Upper lobe of right lung (tissue), 1 donor: ENCODE data around the gene KCNE2. TPM values are rescaled to one million over a fixed set of nuclear protein-coding genes. Genes with fewer than 3 reads are reported as not detected.

Experiments used
- ATAC-seq: fragments of 200-7000 bp; cut with Tn5 transposase; one replicate; pipeline ENCODE4 v1.9.1; 2020; ENCODE audit warnings: mild to moderate bottlenecking, moderate library complexity
- DNase-seq: peaks from one replicate; pipeline ENCODE4 v3.0.0-alpha.2; 2020
- H3K27ac ChIP-seq: fragments of 200-600 bp; one replicate; pipeline ENCODE4 v1.8.0; 2022
- H3K27me3 ChIP-seq: fragments of 200-600 bp; one replicate; pipeline ENCODE4 v1.8.0; 2022; ENCODE audit warnings: mild to moderate bottlenecking
- H3K36me3 ChIP-seq: fragments of 200-600 bp; one replicate; pipeline ENCODE4 v1.8.0; 2022
- H3K4me1 ChIP-seq: fragments of 200-600 bp; one replicate; pipeline ENCODE4 v1.8.0; 2022
- H3K4me3 ChIP-seq: fragments of 200-600 bp; one replicate; pipeline ENCODE4 v1.8.0; 2022; ENCODE audit warnings: mild to moderate bottlenecking
- H3K9me3 ChIP-seq: fragments of 200-600 bp; one replicate; pipeline ENCODE4 v1.8.0; 2022
- intact Hi-C: fragments of 100-400 bp; cut with DNase I; formaldehyde crosslinking; loops from one replicate; pipeline ENCODE4 v1.11.0; 2022
- total RNA-seq: library from RNA; stranded (reverse); fragmentation: NEBNext Ultra II Directional; extraction: Animal tissue kit (Norgen Biotek cat#: 25700); gene quantifications from one replicate; pipeline ENCODE4 v1.2.1, GENCODE V29; 2021
- TF ChIP-seq, protein P1 (sequence below): fragments of 200-600 bp; IDR thresholded peaks from one replicate; pipeline ENCODE4 v1.8.0; 2022; ENCODE audit warnings: antibody characterized with exemption
- donor health status: DM: no; HTN: yes; CAD: no; lungs with severe emphysema.

KCNE2 gene
- total RNA-seq, 1 donor from 2014 or later = 0.52 TPM

DNA sequence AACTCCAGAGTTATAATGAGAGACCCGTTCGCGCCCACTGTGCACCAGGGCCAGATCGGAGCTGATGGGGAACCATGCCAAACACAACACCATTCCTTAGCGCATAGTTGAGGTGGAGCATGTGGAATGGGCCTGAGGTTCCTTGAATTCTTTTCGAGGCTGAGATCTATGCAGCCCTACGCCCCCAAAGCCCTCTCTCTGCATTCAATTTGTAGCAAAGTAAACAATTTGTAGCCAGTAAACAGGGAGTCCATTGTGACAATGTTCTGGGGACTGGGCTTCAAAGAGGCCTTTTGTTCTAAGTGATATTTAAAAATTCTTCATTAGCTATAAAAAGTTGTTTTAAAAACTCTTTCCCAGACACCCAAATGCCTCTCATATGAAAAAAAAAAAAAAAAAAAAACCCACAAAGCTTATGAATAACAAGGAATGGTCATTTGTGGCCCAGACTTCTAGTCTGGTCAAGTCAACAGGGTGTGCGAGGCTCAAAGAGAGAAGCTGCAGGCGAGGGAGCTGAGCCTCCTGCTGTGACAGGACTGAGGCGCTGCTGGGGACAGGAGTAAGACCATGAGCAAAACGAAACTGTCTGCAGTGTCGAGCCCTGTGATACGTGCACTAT, 30.6 kb upstream of the KCNE2 start:
- Histone ChIP-seq H3K4me1 (no peaks in the 10 kb centered on the region), H3K27me3 (no peaks in the 10 kb centered on the region), H3K27ac (no peak overlapping the region), H3K9me3 (no peaks in the 10 kb centered on the region), H3K36me3 (no peaks in the 10 kb centered on the region), H3K4me3 (no peak overlapping the region)
- ATAC-seq (no peak), DNase-seq (no peak)
- TF ChIP-seq, protein P1, sequence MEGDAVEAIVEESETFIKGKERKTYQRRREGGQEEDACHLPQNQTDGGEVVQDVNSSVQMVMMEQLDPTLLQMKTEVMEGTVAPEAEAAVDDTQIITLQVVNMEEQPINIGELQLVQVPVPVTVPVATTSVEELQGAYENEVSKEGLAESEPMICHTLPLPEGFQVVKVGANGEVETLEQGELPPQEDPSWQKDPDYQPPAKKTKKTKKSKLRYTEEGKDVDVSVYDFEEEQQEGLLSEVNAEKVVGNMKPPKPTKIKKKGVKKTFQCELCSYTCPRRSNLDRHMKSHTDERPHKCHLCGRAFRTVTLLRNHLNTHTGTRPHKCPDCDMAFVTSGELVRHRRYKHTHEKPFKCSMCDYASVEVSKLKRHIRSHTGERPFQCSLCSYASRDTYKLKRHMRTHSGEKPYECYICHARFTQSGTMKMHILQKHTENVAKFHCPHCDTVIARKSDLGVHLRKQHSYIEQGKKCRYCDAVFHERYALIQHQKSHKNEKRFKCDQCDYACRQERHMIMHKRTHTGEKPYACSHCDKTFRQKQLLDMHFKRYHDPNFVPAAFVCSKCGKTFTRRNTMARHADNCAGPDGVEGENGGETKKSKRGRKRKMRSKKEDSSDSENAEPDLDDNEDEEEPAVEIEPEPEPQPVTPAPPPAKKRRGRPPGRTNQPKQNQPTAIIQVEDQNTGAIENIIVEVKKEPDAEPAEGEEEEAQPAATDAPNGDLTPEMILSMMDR = no peak
- intact Hi-C loops = no loop called here

DNA sequence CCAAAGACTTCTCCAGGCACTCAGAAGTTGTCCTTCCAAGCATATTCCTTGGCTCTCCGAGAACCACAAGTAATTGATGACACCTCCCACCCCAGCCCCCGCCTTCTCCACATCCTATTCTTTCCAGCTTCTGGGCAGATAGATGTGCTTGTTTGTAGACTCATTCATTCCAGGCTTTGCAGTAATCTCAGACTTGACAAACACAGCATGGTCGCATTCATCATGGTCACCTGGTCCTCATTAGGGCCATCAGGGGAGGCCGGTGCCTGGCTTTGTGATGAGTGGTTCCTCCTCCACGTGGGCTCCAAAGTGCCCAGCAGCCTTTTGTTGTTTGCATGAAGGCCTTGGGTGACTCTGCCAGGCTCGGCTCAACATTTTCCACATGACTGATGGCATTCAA, 28.5 kb upstream of the KCNE2 start:
- no peak for DNase-seq
- ATAC-seq = no peak
- H3K27me3 ChIP-seq = no peaks in the 10 kb centered on the region
- no peaks in the 10 kb centered on the region for H3K9me3 ChIP-seq
- no peak overlapping the region for H3K4me3 ChIP-seq
- H3K4me1 ChIP-seq = no peaks in the 10 kb centered on the region
- TF ChIP-seq, protein P1 = no peak
- no peaks in the 10 kb centered on the region for H3K36me3 ChIP-seq
- no peak overlapping the region for H3K27ac ChIP-seq
- intact Hi-C loops = no loop called here

DNA sequence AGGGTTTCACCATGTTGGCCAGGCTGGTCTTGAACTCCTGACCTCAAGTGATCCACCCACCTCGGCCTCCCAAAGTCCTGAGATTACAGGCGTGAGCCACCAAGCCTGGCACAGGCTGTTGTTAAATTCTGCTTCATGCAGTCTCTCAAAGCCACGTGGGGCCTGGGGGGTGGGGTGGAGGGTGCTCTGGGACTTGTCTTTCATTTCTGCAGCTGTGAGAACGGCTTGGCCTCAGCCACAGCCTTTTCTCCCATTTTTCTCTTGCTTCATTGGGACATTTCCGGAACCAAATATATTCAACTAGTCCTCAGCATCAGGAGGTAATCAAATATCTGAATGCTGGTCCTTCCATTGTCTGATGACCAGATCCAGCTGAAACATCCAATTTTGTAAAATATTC, 27.6 kb upstream of the KCNE2 start:
- no peaks in the 10 kb centered on the region for H3K36me3 ChIP-seq
- no peaks in the 10 kb centered on the region for H3K27me3 ChIP-seq
- no peak overlapping the region for H3K27ac ChIP-seq
- no peak overlapping the region for H3K4me3 ChIP-seq
- H3K4me1 ChIP-seq = no peaks in the 10 kb centered on the region
- DNase-seq = no peak
- no peaks in the 10 kb centered on the region for H3K9me3 ChIP-seq
- TF ChIP-seq, protein P1 = no peak
- intact Hi-C loops = no loop called here
- ATAC-seq = no peak

DNA sequence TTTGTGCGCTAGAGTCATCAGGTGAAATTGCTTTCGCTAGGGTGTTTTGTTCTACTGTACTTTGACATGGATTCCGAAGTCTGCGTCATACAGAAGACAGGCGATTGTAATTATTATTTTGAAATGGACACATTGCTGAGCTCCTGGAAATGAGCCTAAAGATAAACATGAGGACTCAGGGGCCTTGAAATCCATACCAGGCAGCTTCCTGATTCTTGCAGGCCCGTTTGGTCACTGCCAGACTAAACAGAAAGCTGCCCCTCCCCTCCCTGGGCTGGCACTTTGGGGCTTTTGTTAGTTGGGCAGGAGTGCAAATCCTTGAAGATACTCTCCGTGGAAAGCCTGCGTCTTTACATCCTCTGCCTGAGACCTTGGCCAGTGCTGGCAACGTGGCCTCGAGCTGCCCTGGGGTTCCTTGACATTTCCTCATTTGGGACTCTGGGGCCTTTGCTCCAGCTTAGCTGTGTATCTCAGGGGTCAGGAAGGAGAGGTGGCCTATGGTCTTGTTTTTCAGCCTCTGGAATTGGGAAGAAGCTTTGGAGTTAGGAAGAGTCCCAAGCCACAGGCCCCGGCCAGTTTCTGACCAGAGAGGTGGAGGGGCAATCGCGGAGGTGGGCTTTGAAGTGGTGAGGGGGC, 26.9 kb upstream of the KCNE2 start:
- ATAC-seq (no peak), DNase-seq (no peak)
- H3K9me3 ChIP-seq = no peaks in the 10 kb centered on the region
- no peaks in the 10 kb centered on the region for H3K27me3 ChIP-seq
- no peak overlapping the region for H3K4me3 ChIP-seq
- no peak overlapping the region for H3K27ac ChIP-seq
- intact Hi-C loops = no loop called here
- TF ChIP-seq, protein P1 = no peak
- no peaks in the 10 kb centered on the region for H3K4me1 ChIP-seq
- H3K36me3 ChIP-seq = no peaks in the 10 kb centered on the region

DNA sequence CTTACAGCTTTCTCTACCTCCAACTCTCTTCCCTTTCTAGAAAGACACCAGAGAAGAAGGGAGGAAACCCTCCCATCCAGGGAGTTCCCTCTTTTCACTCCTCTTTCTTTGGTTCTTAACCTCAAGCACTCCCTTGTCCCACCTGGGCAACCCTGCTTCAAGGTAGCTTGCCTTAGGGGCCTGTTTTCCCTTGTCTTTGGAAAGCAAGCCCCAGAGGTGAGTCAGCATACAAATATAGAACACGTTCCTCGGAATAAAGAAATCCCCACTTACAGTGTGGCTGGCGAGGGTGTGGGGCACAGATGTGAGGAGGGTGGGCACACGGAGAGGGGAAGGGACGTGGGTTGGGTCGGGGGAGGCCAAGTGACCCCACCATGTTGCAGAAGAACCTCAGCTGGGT, 26.1 kb upstream of the KCNE2 start:
- ATAC-seq (no peak), DNase-seq (no peak)
- TF ChIP-seq, protein P1 = no peak
- intact Hi-C loops = no loop called here
- Histone ChIP-seq H3K36me3 (no peaks in the 10 kb centered on the region), H3K4me1 (no peaks in the 10 kb centered on the region), H3K27me3 (no peaks in the 10 kb centered on the region), H3K9me3 (no peaks in the 10 kb centered on the region), H3K4me3 (no peak overlapping the region), H3K27ac (no peak overlapping the region)
